B cell (primary cell): ENCODE results near the gene HYAL1. TPM values are rescaled to one million over a fixed set of nuclear protein-coding genes. Genes with fewer than 3 reads are reported as not detected.

Experiments
- ATAC-seq: fragments of 200-7000 bp; cut with Tn5 transposase; one replicate; pipeline ENCODE4 v1.10.0; 2021; ENCODE audit warnings: low read depth, mild to moderate bottlenecking, moderate number of reproducible peaks, moderate library complexity
- CTCF ChIA-PET: fragments of 350-600 bp; sonication (Branson Sonifier 250); formaldehyde crosslinking; loops from one replicate; lab custom pipeline; 2021; ENCODE audit warnings: antibody characterized with exemption, inconsistent platforms; lab: Charles Lee
- POLR2A ChIA-PET: fragments of 350-600 bp; sonication (Branson Sonifier 250); formaldehyde crosslinking; loops from one replicate; lab custom pipeline; 2021; ENCODE audit warnings: antibody characterized with exemption; lab: Charles Lee
- DNase-seq: peaks from one replicate; pipeline ENCODE4 v3.0.0; 2013
- H2AFZ ChIP-seq: 2 replicates; pipeline ENCODE4 v1.6.1; 2012; ENCODE audit warnings: mild to moderate bottlenecking, low read depth, low read length; ENCODE audit not compliant: insufficient read depth, poor library complexity, severe bottlenecking
- H3K27ac ChIP-seq, 2 donors: 1 replicate in 1 of 2; 2 replicates in 1 of 2; pipeline ENCODE4 v1.5.1; 2012 to 2013; ENCODE audit warnings: low read length in 2 of 2, mild to moderate bottlenecking in 2 of 2, moderate library complexity in 1 of 2
- H3K27me3 ChIP-seq, 4 experiments: fragments of 200-600 bp in 1 of 4; sonication (generic) in 1 of 4; replicated peaks in 1 of 4; 1 replicate in 2 of 4; 2 replicates in 2 of 4; pipeline versions ENCODE4 v1.6.1 to v1.7.0; 2013 to 2016; ENCODE audit warnings: low read length in 3 of 4, mild to moderate bottlenecking in 2 of 4, mixed read lengths in 1 of 4, moderate library complexity in 1 of 4; ENCODE audit not compliant: insufficient read depth in 4 of 4, control insufficient read depth in 3 of 4; ENCODE audit errors: control extremely low read depth in 1 of 4
- H3K36me3 ChIP-seq, 2 experiments: replicated peaks in 1 of 2; 1 replicate in 1 of 2; 2 replicates in 1 of 2; pipeline versions ENCODE4 v1.6.1 to v1.7.1; 2013; ENCODE audit warnings: low read length in 1 of 2; ENCODE audit not compliant: insufficient read depth in 2 of 2, control insufficient read depth in 1 of 2; ENCODE audit errors: control extremely low read depth in 1 of 2, extremely low read depth in 1 of 2
- H3K4me1 ChIP-seq, 2 donors: fragments of 200-600 bp in 1 of 2; sonication (generic) in 1 of 2; 1 replicate in 1 of 2; 2 replicates in 1 of 2; pipeline versions ENCODE4 v1.5.1 to v1.6.1; 2013 to 2017; ENCODE audit warnings: low read length in 2 of 2; ENCODE audit not compliant: control insufficient read depth in 2 of 2, insufficient read depth in 2 of 2
- H3K4me2 ChIP-seq: replicated peaks from 2 replicates; pipeline ENCODE3; 2012; ENCODE audit warnings: mild to moderate bottlenecking, low read depth, low read length; ENCODE audit not compliant: poor library complexity, severe bottlenecking
- H3K4me3 ChIP-seq, 5 experiments: fragments of 200-600 bp in 1 of 5; sonication (generic) in 1 of 5; 1 replicate in 3 of 5; 2 replicates in 2 of 5; pipeline versions ENCODE4 v1.5.1 to v1.7.0; 2011 to 2016; ENCODE audit warnings: low read length in 4 of 5, mild to moderate bottlenecking in 4 of 5, low read depth in 2 of 5, control low read depth in 1 of 5, moderate library complexity in 1 of 5; ENCODE audit not compliant: insufficient read depth in 1 of 5; ENCODE audit errors: control extremely low read depth in 1 of 5, extremely low read depth in 1 of 5
- H3K79me2 ChIP-seq: fragments of 200-600 bp; sonication (generic); one replicate; pipeline ENCODE4 v1.6.0; 2016; ENCODE audit warnings: low read length; ENCODE audit not compliant: control insufficient read depth, insufficient read depth
- H3K9ac ChIP-seq: fragments of 200-600 bp; sonication (generic); 2 replicates; pipeline ENCODE4 v1.6.1; 2017; ENCODE audit warnings: mild to moderate bottlenecking, low read length, moderate library complexity
- H3K9me3 ChIP-seq, 3 donors: one replicate each; pipeline versions ENCODE4 v1.6.1 to v1.7.1; 2013; ENCODE audit warnings: low read length in 2 of 3; ENCODE audit not compliant: control insufficient read depth in 2 of 3, insufficient read depth in 1 of 3; ENCODE audit errors: control extremely low read depth in 1 of 3
- H4K20me1 ChIP-seq: 2 replicates; pipeline ENCODE4 v1.6.0; 2012; ENCODE audit warnings: mild to moderate bottlenecking, low read length; ENCODE audit not compliant: insufficient read depth, control insufficient read depth, poor library complexity, severe bottlenecking
- H3K27ac Mint-ChIP-seq: one replicate; pipeline ENCODE4 v1.8.0; 2021; ENCODE audit warnings: mixed read lengths
- H3K27me3 Mint-ChIP-seq: one replicate; pipeline ENCODE4 v1.8.0; 2021; ENCODE audit warnings: mixed read lengths
- H3K4me1 Mint-ChIP-seq: one replicate; pipeline ENCODE4 v1.8.0; 2021; ENCODE audit warnings: mixed read lengths
- H3K4me3 Mint-ChIP-seq: one replicate; pipeline ENCODE4 v1.8.0; 2021; ENCODE audit warnings: mixed read lengths
- H3K9me3 Mint-ChIP-seq: one replicate; pipeline ENCODE4 v1.8.0; 2022; ENCODE audit warnings: mixed read lengths; ENCODE audit not compliant: insufficient read depth
- CTCF ChIP-seq: fragments of 200-600 bp; IDR thresholded peaks from one replicate; pipeline ENCODE4 v1.8.0; 2022; ENCODE audit warnings: antibody characterized with exemption, mild to moderate bottlenecking
- EZH2 ChIP-seq: IDR thresholded peaks from 2 replicates; pipeline ENCODE4 v1.6.1; 2012; ENCODE audit warnings: borderline replicate concordance, low read depth, mild to moderate bottlenecking, moderate library complexity, low read length; ENCODE audit not compliant: insufficient read depth, poor library complexity, severe bottlenecking
- WGBS: methylation state at CpG from one replicate; pipeline ENCODE4 v1.1.5; 2013; ENCODE audit warnings: missing lambda C conversion rate; ENCODE audit not compliant: insufficient coverage; 5-methylcytosine and 5-hydroxymethylcytosine counted together
- intact Hi-C: fragments of 100-400 bp; cut with micrococcal nuclease; formaldehyde crosslinking; loops from one replicate; pipeline ENCODE4 v1.10.0; 2022
- polyA plus RNA-seq: library from polyadenylated mRNA; depleted of rRNA; stranded (reverse); fragments of >200 nt; gene quantifications from 2 replicates; pipeline ENCODE4 v1.2.3, GENCODE V29; 2012
- total RNA-seq, 2 donors: library from RNA; stranded (reverse); fragments of 120-200 nt in 1 of 2; gene quantifications; 1 replicate in 1 of 2; 2 replicates in 1 of 2; pipeline versions ENCODE4 v1.2.3 to v1.2.4, GENCODE V29; 2013 to 2022

The HYAL1 gene
- total and polyA plus RNA-seq, 2 donors (not counting 1 experiment from before 2014, with no cell fraction given), result 0.12 to 0.30 TPM

GRCh38 chr3:50271314-50271936 is 31.9 kb downstream of the HYAL1 start:
- H3K4me3 ChIP-seq, result no peak overlapping the region
- peaks cover 34% of the 10 kb centered on the region for H3K27me3 Mint-ChIP-seq
- H3K9me3 Mint-ChIP-seq, result no peaks in the 10 kb centered on the region
- no peak overlapping the region for H3K4me2 ChIP-seq
- TF ChIP-seq EZH2, result no peak
- no peak for TF ChIP-seq CTCF
- H4K20me1 ChIP-seq, result peaks cover 10% of the 10 kb centered on the region
- peaks cover 26% of the 10 kb centered on the region for H3K4me1 Mint-ChIP-seq
- WGBS, result 92% methylated on average over 8 of the region's 10 CpGs
- H3K4me1 ChIP-seq, result peaks cover 33 to 39% of the 10 kb centered on the region in 2 donors
- peaks cover 0 to 53% (median 23%) of the 10 kb centered on the region in 4 experiments for H3K27me3 ChIP-seq
- no peak overlapping the region for H3K27ac ChIP-seq
- no peak overlapping the region for H3K4me3 Mint-ChIP-seq
- peaks cover 0 to 2% (median 0%) of the 10 kb centered on the region in 3 donors for H3K9me3 ChIP-seq
- no peaks in the 10 kb centered on the region for H3K79me2 ChIP-seq
- CTCF ChIA-PET, result interaction anchor here (0.6 to 5.5 kb wide), 14 partner anchors 8 to 152 kb away, joined by 3 to 46 read pairs (median 4); partner anchors contain the start of gene GNAT1
- no peaks in the 10 kb centered on the region for H3K36me3 ChIP-seq
- H3K27ac Mint-ChIP-seq, result no peak overlapping the region
- DNase-seq (no peak), ATAC-seq (no peak)
- POLR2A ChIA-PET, result interaction anchor here (0.5 kb wide), 1 partner anchor 20 kb away, joined by 7 read pairs; no protein-coding TSS in a partner anchor
- H3K9ac ChIP-seq, result no peak overlapping the region
- no peak overlapping the region for H2AFZ ChIP-seq
- intact Hi-C loops, result no loop called here

- no peak overlapping the region for H2AFZ ChIP-seq
- H3K27ac ChIP-seq, result no peak overlapping the region
- H3K4me1 Mint-ChIP-seq, result peaks cover 22% of the 10 kb centered on the region
- no peaks in the 10 kb centered on the region for H3K9me3 ChIP-seq
- 89% methylated on average over 10 of the region's 19 CpGs for WGBS
- peaks cover 0 to 53% (median 20%) of the 10 kb centered on the region in 4 experiments for H3K27me3 ChIP-seq
- H3K27ac Mint-ChIP-seq, result no peak overlapping the region
- ChIA-PET POLR2A (no interaction called here), CTCF (interaction anchor here (0.6 to 5.5 kb wide), 8 partner anchors 9 to 151 kb away, joined by 3 to 46 read pairs (median 4); partner anchors contain the start of gene GNAT1)
- H3K9me3 Mint-ChIP-seq, result no peaks in the 10 kb centered on the region
- no peak for TF ChIP-seq CTCF
- TF ChIP-seq EZH2, result no peak
- ATAC-seq (no peak), DNase-seq (no peak)
- no peak overlapping the region for H3K9ac ChIP-seq
- H3K4me3 ChIP-seq, result no peak overlapping the region
- peaks cover 34% of the 10 kb centered on the region for H3K27me3 Mint-ChIP-seq
- H3K4me3 Mint-ChIP-seq, result no peak overlapping the region
- no peaks in the 10 kb centered on the region for H3K36me3 ChIP-seq
- H3K79me2 ChIP-seq, result no peaks in the 10 kb centered on the region
- peaks cover 10% of the 10 kb centered on the region for H4K20me1 ChIP-seq
- intact Hi-C loops, result no loop called here
- H3K4me2 ChIP-seq, result no peak overlapping the region
- H3K4me1 ChIP-seq, result peaks cover 25 to 31% of the 10 kb centered on the region in 2 donors
Observed at GRCh38 chr3:50270422-50271224, 32.8 kb downstream of the HYAL1 start.
